ENCODE data around the gene ORM2.

DNA sequence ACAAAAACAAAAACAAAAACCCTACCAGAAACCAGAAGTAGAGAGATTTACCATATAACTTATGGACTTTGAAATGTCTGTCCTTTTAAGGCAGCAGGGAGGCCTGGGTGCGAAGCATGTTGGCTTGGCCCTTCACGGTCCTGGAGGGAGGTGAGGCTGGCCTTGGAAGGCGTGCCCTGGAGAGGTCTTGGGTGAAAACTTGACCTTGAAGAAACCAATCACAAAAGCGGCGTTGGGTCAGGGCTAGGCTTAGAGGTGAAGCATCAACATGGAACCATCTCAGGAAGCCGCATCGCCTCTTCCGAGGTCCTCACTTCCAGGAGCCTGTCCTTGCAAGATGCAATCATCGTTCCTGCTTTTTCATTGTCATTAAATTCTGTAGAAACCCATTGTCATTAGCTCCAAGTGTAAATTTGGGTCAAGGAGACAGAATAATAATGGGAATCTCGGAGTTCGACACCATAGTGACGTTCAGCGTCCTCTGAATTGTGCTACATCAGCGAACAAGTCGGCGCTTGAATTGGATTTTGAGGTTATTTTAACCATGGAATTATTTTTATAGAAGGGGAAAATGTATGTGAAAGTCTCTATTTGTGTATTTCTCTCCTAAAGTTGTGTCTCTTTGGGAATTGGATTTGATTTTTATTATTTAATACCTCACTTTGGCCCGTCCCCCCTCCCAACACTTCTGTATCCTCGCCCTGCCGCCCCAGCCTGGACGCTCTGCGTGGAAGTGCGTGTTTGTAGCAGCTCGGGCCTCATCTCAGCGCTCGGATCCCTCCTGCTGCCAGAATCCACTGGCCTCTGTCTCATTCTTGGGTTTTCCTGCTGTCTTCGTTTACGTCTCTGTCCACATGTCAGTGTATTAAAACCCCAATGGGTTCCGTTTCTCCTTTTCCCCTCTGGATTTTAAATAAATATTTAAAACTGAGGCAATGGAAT is 17.8 kb upstream of the ORM2 start:
- TF ChIP-seq SIN3A (IDR thresholded peaks at IDR 0.05; ENCODE audit: borderline replicate concordance, insufficient read depth, low read length) = no peak
- TF ChIP-seq POLR2AphosphoS5 (IDR thresholded peaks at IDR 0.05; ENCODE audit: low read depth, low read length) = no peak
- no peak for TF ChIP-seq TAF1 (IDR thresholded peaks at IDR 0.05; ENCODE audit: borderline replicate concordance, insufficient read depth, low read length)
- TF ChIP-seq, protein P1, sequence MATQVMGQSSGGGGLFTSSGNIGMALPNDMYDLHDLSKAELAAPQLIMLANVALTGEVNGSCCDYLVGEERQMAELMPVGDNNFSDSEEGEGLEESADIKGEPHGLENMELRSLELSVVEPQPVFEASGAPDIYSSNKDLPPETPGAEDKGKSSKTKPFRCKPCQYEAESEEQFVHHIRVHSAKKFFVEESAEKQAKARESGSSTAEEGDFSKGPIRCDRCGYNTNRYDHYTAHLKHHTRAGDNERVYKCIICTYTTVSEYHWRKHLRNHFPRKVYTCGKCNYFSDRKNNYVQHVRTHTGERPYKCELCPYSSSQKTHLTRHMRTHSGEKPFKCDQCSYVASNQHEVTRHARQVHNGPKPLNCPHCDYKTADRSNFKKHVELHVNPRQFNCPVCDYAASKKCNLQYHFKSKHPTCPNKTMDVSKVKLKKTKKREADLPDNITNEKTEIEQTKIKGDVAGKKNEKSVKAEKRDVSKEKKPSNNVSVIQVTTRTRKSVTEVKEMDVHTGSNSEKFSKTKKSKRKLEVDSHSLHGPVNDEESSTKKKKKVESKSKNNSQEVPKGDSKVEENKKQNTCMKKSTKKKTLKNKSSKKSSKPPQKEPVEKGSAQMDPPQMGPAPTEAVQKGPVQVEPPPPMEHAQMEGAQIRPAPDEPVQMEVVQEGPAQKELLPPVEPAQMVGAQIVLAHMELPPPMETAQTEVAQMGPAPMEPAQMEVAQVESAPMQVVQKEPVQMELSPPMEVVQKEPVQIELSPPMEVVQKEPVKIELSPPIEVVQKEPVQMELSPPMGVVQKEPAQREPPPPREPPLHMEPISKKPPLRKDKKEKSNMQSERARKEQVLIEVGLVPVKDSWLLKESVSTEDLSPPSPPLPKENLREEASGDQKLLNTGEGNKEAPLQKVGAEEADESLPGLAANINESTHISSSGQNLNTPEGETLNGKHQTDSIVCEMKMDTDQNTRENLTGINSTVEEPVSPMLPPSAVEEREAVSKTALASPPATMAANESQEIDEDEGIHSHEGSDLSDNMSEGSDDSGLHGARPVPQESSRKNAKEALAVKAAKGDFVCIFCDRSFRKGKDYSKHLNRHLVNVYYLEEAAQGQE (IDR thresholded peaks at IDR 0.05; ENCODE audit: insufficient read depth in 1 of 2, low read depth in 2 of 2, low read length in 2 of 2) = no peak

Measured in PFSK-1 (cell line).